ENCODE measurements around the gene RAB26.

RAB26 gene

DNA sequence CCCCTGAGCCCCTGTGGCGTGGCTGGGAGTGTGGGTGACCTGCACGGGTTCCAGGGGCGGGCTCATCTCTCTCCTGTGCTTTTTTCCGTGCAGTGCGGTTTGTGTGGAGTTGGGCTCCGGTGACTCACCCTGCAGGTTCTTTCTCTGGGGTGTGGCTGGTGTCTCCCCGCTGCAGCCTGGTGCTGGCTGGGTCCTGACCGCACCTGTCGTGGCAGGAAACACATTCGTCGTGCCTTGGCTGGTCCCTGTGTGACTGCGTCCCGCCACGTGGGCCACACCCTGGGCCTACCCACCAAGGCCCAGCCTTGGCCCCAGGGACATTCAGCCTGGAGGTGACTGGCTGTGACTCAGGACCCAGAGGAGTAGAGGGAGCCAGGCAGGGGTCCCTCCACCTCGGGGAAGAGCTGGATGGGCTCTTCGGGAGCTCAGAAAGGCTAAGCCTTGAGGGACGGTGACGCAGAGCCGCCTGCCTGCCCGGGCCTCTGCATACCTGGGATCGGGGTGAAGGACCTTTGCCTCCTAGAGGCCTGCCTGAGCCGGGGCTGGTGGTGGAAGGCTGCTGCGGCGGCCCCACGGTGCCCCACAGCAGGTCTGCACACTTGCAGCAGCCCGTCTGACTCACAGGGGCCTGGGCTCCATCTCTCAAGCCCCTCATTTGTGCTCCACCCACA, 14.9 kb downstream of the RAB26 start:
- peak; percentile 26 for DNase-seq

DNA sequence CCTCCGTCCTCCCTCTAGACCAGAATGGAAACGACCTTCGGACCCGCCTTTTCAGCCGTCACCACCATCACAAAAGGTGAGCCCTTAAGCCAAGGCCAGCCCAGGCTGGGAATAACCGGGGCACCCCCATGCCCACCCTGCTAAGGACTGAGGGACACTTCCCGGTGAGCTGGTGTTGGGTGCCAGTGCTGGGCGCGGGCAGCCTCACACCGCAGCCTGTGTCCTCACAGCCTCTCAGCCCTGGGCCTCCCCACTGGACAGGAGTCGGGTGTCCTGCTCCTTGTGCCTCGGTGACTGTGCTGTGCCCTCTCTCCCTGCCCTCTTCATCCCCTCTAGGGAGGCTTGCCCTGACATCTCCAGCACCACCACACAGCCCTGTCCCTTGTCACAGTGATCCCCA, 17.4 kb downstream of the RAB26 start:
- no peak for DNase-seq

DNA sequence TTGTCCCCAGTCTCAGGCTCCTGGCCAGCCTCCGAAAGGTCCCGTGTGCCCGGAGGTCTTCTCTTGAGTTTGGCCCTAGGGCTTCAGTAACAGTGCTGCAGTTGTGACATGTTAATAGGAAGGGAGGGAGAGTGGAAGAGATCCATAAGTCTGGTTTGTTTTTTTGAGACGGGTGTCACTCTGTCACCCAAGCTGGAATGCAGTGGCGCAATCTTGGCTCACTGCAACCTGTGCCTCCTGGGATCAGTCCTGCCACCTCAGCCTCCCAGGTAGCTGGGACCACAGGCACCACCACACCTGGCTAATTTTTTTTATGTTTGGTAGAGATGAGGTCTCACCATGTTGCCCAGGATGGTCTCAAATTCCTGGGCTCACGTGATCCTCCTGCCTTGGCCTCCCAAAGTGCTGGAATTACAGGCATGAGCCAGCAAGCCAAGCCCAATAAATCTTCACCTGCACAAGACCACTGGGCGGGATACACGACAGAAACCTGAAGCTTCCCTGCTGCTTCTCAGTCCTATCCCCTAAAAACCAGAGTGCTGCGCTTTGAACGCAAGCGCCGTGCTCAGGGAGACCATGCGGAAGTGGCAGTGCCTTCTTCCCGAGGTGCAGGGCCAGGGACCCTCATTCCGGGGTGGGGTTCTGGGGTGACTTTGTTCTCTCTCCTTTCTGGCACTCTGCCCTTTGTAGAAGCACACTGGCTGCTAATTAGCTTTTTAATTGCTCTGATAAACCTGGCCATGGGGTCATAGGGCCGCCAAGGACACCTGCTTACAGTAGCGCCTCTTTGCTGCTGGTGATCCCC, 18.0 kb downstream of the RAB26 start:
- DNase-seq: no peak

DNA sequence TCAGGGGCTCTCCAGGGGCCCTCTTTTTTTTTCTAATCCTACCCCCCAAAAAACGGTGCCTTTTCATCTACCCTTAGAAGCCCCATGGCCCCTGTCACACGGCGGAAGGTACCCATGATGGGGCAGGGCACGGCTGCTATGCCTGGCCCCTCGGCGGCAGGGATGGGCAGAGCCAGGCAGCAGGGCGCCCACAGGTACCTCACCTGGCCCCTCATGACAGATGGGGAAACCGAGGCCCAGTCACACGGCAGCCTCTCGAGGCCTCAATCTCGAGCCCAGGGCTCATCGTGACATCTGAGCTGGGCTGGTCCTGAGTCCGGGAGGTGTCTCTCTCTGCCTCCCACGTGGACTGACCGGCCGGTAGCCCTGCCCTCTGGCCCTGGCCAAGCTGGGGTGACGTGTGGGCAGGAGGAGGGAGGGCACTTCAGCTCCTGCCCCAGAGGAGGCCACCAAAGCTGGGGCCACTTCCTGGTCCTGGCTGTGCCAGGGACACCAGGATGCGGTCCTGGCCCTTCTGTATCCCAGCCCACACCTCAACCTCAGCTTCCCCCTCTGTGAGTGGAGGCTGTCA, 18.7 kb downstream of the RAB26 start:
- no peak for DNase-seq

DNA sequence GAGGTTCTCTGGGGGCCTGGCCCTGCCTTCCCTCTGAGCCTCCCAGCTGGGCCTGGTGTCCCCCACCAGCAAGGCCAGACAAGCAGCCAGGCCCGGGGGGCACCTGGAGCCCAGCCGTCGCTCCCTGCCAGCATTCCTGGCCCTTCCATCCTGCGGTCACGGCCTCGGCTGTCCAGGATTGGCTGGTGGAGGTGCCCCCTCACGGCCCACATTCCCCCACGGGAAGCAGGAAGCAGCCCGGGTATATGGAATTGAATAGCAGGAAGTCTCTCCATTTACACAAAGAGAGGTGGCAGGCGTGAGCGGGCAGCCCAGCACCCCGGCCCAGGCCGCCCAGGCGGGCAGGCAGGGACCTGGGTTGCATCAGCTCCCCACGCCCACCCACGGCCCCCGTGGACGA, 21.7 kb downstream of the RAB26 start:
- no peak for DNase-seq

DNA sequence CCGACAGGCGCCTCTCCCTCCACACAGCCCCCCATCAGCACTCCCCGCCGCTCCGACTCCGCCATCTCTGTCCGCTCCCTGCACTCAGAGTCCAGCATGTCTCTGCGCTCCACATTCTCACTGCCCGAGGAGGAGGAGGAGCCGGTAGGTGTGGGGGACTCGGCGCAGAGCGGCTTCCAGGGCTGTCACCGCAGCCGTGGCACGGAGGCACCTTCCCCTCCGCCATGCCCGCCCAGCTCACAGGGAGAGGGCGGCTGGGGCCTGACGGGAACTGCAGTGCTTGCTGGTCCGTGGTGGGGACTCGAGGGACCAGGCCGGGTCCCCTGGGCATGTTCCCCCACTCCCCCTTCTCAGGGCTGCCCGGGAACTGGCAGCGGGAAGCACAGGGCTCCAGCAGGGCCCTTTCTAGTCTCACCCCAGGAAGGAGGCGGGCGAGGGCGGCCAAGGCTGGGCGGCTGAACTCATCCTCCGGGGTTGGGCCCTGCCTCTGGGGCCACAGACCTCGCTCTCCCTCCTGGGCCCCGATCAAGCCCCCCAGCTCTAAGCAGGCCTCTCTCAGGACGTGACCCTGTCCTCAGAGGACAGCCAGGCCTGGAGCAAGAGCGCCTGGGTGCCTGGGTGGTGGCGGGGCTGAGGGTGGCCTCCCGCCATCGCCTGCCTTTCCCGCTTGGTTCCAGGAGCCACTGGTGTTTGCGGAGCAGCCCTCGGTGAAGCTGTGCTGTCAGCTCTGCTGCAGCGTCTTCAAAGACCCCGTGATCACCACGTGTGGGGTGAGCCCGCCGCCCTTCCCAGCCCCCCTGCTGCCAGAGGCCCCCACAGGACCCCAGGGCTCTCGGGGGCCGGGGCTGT, 22.4 kb downstream of the RAB26 start:
- DNase-seq: no peak

DNA sequence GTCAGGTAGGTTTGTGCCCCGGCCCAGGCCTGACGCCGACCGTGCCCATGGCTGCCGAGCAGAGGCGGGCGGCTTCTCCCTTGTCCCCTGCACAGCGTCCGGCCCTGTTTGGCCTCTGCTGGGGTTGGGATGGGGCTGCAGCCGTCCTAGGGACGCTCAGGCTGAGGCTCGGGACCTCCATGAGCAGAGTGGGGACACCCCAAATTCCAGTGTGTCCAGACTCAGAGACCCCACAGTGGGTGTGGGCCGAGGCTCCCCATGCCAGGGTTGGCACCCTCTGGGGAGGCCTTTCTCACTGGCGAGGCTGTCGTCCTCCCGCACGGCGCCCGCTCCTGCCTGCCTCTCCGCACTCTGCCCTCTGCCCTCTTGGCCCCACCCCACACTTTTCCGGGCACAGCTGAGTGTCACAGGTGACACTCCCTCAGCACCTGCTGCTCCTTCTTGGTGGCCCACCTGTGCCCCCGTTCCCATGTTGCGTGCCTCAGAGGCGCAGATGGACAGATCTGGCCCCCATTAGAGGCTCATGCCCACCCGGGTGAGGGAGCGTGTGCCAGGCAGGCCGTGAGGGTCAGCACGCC, 23.3 kb downstream of the RAB26 start:
- no peak for DNase-seq

DNA sequence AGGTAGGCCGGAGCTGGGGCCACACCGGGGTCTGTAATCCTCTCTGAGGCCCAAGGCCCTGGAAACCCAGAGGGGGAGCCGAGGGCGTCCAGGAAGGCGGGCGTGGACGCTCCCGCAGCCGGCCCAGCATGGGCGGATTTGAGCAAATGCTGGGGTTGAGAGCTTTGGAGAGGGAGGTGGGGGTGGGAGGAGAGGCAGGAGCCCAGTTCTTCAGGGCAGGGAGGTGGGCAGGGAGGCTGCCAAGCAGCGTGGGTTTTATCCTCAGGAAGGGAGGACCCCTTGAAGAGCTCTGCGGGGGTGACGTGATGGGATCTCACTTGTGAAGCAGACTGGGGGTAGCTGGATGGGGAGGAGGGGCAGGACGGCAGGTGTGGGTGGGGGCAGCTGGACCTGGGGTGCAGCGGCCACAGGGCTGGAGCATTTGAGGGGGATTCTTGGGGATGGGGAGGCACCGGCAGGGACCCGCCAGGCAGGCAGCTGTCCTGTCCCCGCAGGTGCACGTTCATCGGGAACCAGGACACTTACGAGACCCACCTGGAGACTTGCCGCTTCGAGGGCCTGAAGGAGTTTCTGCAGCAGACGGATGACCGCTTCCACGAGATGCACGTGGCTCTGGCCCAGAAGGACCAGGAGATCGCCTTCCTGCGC, 24.4 kb downstream of the RAB26 start:
- no peak for DNase-seq

DNA sequence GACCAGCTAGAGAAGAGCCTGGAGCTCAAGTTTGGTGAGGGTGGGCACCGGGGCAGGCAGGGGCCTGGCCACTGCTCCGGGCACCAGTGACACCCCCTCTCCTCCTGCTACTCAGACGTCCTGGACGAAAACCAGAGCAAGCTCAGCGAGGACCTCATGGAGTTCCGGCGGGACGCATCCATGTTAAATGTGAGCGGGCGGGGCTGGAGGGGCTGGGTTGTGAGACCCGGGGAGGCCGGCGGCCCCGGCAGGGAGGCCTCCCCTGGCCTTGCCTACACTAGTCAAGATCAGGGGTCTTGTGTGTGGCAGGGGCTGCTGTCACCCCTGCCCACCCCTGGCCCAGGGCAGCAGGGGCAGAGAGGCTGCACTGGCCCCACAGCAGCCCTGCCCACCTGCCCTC, 24.9 kb downstream of the RAB26 start:
- DNase-seq: no peak

DNA sequence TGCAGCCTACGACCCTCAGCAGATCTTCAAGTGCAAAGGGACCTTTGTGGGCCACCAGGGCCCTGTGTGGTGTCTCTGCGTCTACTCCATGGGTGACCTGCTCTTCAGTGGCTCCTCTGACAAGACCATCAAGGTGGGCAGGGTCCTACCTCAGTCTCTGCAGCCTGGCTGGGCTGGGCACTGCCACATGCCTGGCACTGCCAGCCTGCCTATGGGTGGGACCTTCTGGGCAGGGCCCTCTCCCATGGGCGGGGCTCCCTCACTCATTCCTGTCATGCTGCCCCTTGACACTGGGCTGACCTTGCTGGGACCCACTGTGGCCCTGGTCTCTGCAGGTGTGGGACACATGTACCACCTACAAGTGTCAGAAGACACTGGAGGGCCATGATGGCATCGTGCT, 25.5 kb downstream of the RAB26 start:
- DNase-seq: no peak

DNA sequence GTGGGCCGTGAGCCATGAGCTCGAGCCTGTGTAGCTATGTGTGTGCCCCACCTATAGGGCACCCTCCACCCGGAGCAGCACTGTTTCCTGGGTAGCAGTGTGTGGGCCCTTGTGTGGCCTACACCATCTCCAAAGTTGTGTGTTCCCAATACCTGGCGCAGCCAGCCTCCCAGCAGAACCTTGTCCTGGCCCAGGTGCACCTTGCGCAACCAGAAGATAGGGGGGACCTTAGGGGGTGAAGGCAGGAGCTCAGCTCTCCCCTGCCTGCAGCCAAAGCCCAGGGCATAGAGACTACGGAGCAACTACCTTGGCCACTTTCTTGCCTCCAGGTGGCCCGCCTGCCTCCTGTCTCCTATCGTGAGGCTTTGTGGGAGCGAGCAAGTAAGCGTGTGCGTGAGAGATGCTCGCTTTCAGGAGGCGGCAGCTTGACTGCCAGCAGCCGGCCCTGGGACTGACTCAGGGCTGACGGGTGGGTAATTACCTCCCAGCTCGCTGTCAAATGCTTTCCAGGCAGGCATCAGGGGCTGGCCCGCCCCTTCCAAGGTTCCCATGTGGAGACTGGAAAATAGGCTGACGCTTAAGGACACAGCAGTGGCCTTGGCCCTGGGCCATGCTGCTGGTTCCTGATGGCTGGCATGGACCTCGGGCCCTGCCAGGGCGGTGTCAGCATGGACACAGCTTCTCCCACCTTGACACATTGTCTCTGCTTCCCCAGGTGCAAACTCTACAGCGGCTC, 26.1 kb downstream of the RAB26 start:
- no peak for DNase-seq

DNA sequence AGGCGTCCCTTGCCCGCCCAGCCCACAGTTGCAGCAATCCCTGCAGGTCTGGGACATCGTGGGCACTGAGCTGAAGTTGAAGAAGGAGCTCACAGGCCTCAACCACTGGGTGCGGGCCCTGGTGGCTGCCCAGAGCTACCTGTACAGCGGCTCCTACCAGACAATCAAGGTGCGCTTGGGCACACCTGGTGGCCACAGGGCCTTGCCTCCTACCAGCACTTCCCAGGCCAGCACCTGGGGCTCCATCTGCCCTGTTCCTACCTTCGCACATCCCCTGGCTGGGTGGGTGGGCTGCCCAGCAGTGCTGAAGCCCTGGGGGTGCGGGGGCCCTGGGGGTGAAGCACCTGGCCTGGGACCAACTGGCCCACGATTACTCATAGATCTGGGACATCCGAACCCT, 27.0 kb downstream of the RAB26 start:
- DNase-seq: no peak

DNA sequence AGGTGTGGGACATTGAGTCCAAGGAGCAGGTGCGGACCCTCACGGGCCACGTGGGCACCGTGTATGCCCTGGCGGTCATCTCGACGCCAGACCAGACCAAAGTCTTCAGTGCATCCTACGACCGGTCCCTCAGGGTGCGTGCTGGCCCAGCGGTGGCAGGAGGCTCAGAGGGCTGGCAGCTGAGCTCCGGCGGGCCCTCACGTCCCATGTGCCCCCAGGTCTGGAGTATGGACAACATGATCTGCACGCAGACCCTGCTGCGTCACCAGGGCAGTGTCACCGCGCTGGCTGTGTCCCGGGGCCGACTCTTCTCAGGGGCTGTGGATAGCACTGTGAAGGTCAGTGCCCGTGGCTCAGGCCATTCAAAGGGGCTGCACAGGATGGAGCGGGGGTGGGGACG, 27.6 kb downstream of the RAB26 start:
- no peak for DNase-seq

DNA sequence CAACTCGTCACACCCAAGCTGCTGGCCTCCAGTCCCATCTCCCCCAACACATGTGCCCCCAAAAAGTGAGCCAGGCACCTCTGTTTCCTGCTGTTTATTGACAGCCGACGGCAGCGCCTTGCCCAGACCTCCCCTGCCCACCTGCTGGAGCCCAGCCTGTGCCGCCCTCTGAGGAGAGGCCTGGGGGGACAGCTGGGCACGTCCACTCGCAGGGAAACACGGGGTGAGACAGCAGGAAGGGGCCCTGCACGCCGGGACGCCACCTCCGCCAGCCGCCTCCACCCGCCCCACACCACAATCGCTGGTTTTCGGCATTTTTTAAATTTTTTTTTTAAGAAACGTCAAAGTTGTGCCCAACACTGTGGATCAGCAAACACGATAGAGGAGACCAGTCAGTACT, 28.7 kb downstream of the RAB26 start:
- DNase-seq: no peak

DNA sequence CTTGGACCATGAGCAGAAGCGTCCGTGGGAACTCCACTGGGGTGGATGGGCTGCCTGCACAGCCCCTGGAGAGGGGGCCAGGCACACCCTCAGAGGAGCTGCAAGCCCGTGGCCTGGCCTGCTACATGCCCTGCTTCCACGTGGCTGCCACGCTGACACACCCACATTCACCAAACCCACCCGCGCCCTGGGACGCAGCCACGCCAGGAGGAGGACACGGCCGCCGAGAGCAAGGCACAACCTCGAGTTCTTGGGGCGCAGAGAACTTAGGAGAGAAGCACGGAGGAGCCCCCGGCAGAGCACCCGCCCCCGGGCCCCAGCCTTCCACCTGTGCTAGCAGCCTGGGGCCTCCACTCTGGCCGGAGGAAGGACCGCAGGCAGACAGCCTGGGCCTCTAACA, 29.1 kb downstream of the RAB26 start:
- DNase-seq: no peak

DNA sequence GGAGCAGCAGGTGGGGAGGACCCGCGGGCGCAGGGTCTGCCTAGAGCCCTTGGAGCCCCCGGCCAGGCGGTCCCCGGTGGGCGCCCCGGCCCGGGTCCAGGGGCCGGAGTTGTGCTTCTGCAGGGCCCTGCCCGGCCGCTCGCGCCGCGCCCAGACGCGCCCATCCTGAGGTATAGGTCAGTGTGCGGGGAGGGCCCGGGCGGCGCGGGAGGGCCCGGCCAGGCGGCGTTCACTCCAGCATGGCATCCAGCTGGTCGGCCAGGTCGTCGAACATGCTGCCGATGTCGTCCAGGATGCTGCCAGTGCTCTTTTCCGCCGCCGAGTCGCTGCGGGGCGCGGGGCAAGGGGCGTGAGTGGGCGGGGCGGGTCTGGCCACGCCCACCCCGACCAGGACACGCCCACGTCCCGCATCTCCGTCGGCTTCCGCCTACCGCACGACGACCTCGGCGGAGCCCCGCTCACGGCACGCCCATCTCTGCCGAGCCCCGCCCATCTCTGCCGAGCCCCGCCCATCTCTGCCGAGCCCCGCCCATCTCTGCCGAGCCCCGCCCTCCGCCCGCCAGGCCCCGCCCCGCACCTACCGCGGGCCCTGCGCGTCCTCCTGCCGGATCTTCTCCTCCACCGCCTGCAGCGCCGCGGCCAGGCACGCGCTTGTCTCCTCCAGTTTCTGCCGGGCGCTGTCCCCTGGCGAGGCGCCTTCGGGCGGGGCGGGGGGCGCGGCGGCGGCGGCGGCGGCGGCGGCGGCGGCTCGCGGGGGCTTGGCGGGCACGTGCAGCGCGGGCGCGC, 30.1 kb downstream of the RAB26 start:
- peak; percentile 57 for DNase-seq

DNA sequence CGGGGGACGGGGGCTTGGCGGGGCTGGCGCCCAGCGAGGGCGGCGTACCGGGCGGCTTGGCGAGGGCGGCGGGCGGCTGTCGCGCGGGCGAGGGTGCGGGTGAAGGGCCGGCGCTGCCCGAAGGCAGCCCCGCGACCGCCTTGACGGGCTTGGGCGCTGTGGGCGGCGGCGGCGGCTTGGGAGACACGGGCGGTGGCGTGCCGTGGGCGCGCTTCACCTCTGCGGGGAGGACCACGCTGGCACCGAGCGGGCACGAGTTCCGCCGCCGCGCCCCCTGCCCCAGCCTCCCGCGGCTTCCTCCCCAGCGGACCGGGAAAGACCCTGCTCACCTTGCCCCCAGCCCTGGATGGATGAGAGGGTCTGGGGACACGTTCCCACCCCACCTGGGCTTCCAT, 30.7 kb downstream of the RAB26 start:
- DNase-seq: no peak

DNA sequence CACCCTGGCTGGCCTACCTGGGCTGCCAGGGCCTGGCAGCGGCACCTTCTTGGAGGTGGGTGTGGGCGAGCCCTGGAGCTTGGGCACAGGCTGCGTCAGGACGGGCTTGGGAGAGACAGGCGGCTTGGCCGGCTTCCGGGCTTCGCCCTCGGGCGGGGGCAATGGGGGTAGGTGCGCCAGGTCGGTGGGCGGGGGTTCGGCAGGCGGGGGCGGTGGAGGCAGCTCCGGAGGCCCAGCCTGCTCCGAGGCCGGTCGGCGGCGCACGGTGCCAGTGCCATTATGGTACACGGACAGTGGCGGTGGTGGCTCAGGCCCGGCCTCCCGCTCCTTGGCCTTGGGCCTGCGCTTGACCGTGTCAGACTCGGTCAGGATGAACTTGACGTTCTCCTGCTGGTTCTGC, 31.2 kb downstream of the RAB26 start:
- no peak for DNase-seq

DNA sequence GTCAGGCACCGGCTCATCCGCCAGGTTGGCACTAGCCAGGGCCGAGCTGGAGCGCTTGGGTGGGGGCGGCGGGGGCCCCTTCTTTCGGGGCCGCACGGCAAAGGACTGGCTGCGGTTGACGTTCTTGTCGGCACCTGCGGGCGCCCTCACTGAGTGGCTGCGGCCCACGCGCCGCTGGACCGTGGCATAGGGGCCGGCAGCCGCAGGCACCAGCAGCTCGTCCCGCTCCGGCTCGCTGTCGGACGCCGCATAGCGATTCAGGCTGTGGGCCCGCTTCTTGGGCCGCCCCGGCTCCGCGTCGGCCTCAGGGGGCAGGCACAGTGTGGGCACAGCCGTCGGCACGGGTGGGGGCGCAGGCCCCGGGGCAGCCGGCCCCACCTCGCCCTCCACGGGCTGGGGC, 32.0 kb downstream of the RAB26 start:
- no peak for DNase-seq

DNA sequence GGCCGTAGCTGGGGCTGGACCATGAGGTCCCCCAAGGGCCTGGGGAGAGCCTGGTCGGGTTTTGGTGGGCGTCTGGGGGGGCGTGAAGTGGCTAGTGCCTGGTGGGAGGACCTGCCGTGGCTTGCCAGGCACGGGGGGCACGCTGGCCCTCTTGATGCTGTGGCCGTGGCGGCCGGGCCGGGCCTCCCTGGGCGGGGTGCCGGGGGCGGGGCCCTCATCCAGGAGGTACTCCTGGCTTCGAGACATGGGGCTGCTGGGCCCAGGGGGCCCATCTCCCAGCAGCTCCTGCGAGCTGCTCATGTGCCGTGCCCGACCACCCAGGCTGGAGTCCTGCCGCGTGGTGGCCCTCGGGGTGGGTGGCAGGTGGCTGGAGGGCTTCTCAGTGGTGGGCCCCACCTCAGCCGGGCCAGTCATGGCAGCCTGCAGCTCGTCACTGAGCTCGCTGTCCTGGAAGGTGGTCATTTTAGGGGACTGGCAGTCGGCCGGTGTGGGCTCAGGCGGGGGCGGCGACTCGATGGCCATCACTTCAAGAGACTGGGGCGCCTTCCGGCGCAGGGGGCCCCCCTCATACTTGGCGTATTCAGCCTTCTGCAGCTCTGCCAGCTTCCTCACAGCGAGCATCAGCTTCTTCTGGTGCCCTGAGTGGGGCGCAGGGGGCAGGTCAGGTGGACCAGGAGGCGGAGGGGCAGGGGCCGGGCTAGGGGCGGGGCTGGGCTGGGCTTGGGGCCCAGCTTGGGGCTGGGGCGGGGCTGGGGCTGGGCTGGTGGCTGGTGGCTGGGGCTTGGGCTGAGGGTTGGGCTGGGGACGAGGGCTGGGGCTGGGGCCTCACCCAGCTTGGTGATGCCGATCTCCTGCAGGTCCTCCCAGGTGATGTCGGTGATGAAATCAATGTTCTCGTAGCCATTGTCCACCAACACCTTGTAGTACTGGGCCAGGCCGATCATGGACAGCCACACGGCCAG, 32.8 kb downstream of the RAB26 start:
- DNase-seq: no peak
